RWPE2 (cell line): ENCODE data around the gene NOTUM.

Experiments
- ATAC-seq: fragments of 200-7000 bp; cut with Tn5 transposase; 3 replicates; pipeline ENCODE4 v1.9.1; 2021; ENCODE audit warnings: low read depth
- DNase-seq: peaks from one replicate; pipeline ENCODE4 v3.0.0-alpha.2; 2020; ENCODE audit warnings: low spot score
- H3K27ac ChIP-seq: fragments of 450-650 bp; 2 replicates; pipeline ENCODE4 v1.5.1; 2017; ENCODE audit warnings: mild to moderate bottlenecking; ENCODE audit not compliant: poor library complexity, severe bottlenecking
- H3K27me3 ChIP-seq: fragments of 250-450 bp; sonication (Bioruptor Pico); 2 replicates; pipeline ENCODE4 v1.5.1; 2021; ENCODE audit warnings: mild to moderate bottlenecking, moderate library complexity; ENCODE audit not compliant: insufficient read depth, poor library complexity, severe bottlenecking
- H3K36me3 ChIP-seq: fragments of 250-450 bp; sonication (Bioruptor Pico); 2 replicates; pipeline ENCODE4 v1.5.1; 2020; ENCODE audit warnings: low read depth, mild to moderate bottlenecking, moderate library complexity
- H3K4me1 ChIP-seq: fragments of 250-450 bp; sonication (Bioruptor Pico); 2 replicates; pipeline ENCODE4 v1.5.1; 2021; ENCODE audit warnings: mild to moderate bottlenecking, moderate library complexity; ENCODE audit not compliant: insufficient read depth, poor library complexity, severe bottlenecking
- H3K4me3 ChIP-seq: fragments of 250-450 bp; sonication (Bioruptor Pico); 2 replicates; pipeline ENCODE4 v1.5.1; 2021; ENCODE audit warnings: mild to moderate bottlenecking, moderate library complexity; ENCODE audit not compliant: severe bottlenecking
- H3K9me3 ChIP-seq: fragments of 250-450 bp; sonication (Bioruptor Pico); 2 replicates; pipeline ENCODE4 v1.5.1; 2021; ENCODE audit warnings: mild to moderate bottlenecking, moderate library complexity; ENCODE audit not compliant: severe bottlenecking
- TF ChIP-seq, protein P1 (sequence below): fragments of 450-650 bp; IDR thresholded peaks from one replicate; pipeline ENCODE4 v1.5.1; 2017; ENCODE audit warnings: mild to moderate bottlenecking, moderate library complexity; ENCODE audit not compliant: poor library complexity, severe bottlenecking

NOTUM gene

DNA sequence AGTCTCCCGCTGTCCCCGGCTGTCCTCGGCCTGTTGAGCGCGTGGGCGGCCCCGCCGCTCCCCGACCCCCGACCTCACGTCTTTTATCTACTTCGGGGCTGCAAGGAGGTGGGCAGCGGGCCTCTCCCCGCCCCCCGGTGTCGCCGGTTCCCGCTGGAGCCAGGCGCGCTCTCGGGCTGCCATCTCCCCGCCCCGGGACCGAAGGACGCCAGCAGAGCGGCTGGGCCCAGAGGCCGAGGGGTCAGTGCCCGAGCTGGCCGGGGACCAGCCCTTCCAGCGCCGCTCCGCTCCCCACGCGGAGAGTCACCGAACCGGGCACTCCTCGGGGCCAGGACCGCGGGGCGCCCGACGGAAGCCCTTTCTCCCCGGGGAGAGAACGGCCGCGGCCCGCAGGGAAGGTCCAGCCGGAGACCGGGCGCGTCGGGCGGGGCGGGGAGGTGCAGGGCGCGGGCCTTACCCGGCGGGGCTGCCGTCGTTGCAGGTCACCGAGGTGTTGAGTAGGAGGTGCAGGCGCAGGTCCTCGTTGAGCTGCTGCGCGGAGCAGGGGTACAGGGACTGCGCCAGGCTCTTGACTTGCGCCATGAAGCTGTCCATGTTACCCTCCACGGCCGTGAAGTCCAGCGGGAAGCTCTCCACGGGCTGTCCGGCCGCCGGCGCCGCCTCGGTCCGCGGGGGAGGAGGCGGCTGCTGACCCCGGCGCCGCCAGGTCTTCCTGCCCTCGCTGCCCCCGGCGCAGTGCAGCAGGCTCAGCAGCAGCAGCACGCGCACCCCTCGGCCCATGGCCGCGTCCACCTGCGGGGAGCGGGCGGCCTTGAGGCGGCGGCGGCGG lies 643 bp downstream of the NOTUM start:
- Histone ChIP-seq H3K4me3 (peak overlapping the region; percentile 13), H3K27ac (no peak overlapping the region), H3K27me3 (peaks cover 51% of the 10 kb centered on the region), H3K9me3 (no peaks in the 10 kb centered on the region), H3K4me1 (no peaks in the 10 kb centered on the region), H3K36me3 (no peaks in the 10 kb centered on the region)
- TF ChIP-seq, protein P1, sequence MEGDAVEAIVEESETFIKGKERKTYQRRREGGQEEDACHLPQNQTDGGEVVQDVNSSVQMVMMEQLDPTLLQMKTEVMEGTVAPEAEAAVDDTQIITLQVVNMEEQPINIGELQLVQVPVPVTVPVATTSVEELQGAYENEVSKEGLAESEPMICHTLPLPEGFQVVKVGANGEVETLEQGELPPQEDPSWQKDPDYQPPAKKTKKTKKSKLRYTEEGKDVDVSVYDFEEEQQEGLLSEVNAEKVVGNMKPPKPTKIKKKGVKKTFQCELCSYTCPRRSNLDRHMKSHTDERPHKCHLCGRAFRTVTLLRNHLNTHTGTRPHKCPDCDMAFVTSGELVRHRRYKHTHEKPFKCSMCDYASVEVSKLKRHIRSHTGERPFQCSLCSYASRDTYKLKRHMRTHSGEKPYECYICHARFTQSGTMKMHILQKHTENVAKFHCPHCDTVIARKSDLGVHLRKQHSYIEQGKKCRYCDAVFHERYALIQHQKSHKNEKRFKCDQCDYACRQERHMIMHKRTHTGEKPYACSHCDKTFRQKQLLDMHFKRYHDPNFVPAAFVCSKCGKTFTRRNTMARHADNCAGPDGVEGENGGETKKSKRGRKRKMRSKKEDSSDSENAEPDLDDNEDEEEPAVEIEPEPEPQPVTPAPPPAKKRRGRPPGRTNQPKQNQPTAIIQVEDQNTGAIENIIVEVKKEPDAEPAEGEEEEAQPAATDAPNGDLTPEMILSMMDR, result no peak
- ATAC-seq (peak; percentile 6; the same call in 1 of the 3 replicates), DNase-seq (peak; percentile 70)

GRCh38 chr17:81959362-81960129 lies 1.4 kb downstream of the NOTUM start:
- H3K27ac ChIP-seq, result no peak overlapping the region
- TF ChIP-seq, protein P1, result peak; percentile 93

DNA sequence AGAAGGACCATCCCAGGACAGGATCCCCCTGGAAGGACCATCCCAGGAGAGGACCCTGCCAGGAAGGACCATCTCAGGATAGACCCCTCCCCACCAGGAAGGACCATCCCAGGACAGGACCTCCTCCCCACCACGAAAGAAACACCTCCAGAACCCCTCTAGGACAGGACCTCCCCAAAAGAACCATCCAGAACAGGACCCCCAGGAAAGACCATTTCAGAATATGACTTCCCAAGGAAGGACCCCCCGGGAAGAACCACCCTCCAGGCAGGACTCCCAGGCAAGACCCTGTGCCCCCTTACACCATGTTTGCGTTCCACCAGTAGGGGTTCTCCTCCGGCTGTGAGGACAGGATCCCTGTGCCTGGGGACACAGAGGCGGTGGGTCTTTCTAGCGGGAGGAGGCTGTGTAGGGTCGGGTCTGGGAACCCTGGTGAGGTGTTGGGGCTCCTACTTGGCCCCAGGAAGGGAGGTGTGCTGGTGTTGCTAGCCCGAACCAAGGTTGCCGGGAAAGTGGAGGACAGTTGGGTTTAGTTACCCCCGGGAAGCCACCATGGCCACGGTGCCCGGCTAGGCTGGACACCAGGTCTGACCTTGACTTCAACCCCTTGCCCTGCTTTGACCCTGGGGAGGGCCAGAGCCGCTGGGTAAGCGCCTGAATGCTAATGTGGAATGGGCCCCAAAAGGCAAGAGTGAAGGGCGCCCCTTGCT lies 2.2 kb downstream of the NOTUM start:
- Histone ChIP-seq H3K27me3 (peaks cover 47% of the 10 kb centered on the region), H3K4me3 (no peak overlapping the region), H3K9me3 (no peaks in the 10 kb centered on the region), H3K36me3 (no peaks in the 10 kb centered on the region), H3K27ac (no peak overlapping the region), H3K4me1 (no peaks in the 10 kb centered on the region)
- ATAC-seq (no peak), DNase-seq (peak; percentile 55)
- TF ChIP-seq, protein P1, result no peak

More at GRCh38 chr17:81959362-81960129, 1.4 kb downstream of the NOTUM start:
- no peaks in the 10 kb centered on the region for H3K4me1 ChIP-seq
- no peaks in the 10 kb centered on the region for H3K9me3 ChIP-seq
- peaks cover 51% of the 10 kb centered on the region for H3K27me3 ChIP-seq
- H3K36me3 ChIP-seq, result no peaks in the 10 kb centered on the region
- DNase-seq, result peak; percentile 73
- peak; percentile 51 for ATAC-seq
- peak overlapping the region; percentile 13 for H3K4me3 ChIP-seq

- no peaks in the 10 kb centered on the region for H3K36me3 ChIP-seq
- H3K4me1 ChIP-seq, result no peaks in the 10 kb centered on the region
- no peak overlapping the region for H3K4me3 ChIP-seq
- peaks cover 38% of the 10 kb centered on the region for H3K27me3 ChIP-seq
- no peaks in the 10 kb centered on the region for H3K9me3 ChIP-seq
- H3K27ac ChIP-seq, result no peak overlapping the region
- no peak for ATAC-seq
- TF ChIP-seq, protein P1, result no peak
- peak; percentile 64 for DNase-seq
Measured at GRCh38 chr17:81957691-81958432, 3.1 kb downstream of the NOTUM start.
